ENCODE results near the gene PSMA6.
"Not testable (repeated sequence)": the region's sequence is repeated elsewhere in the genome, so short reads cannot be mapped to it uniquely, and the experiment has no call there.

PSMA6 gene

GRCh38 chr14:35340616-35341453, 48.7 kb downstream of the PSMA6 start:
- peak overlapping the region in 1 of 7 experiments; percentile 17 for H3K4me3 ChIP-seq

GRCh38 chr14:35341454-35341750, 49.2 kb downstream of the PSMA6 start:
- H3K4me3 ChIP-seq = peak overlapping the region in 1 of 7 experiments; percentile 17
- peak overlapping the region in 18 of 21 experiments; percentile 54 to 93 (median 86) for H3K27ac ChIP-seq

More at GRCh38 chr14:35340616-35341453, 48.7 kb downstream of the PSMA6 start:
- peak overlapping the region in 19 of 21 experiments; percentile 9 to 93 (median 86) for H3K27ac ChIP-seq

- peak overlapping the region in 2 of 7 experiments; percentile 1 to 17 for H3K4me3 ChIP-seq
- H3K27ac ChIP-seq = peak overlapping the region; percentile 39 to 93 (median 86)
Observed at GRCh38 chr14:35341751-35342488, 49.7 kb downstream of the PSMA6 start.

GRCh38 chr14:35342489-35343010, 50.4 kb downstream of the PSMA6 start:
- Histone ChIP-seq H3K4me3 (peak overlapping the region in 1 of 7 experiments; percentile 17), H3K27ac (peak overlapping the region; percentile 39 to 93 (median 86))

- H3K4me3 ChIP-seq = no peak overlapping the region
- H3K27ac ChIP-seq = peak overlapping the region in 3 of 21 experiments; percentile 17 to 20 (median 19)
Observed at GRCh38 chr14:35343702-35344101, 51.5 kb downstream of the PSMA6 start.

- H3K4me3 ChIP-seq = no peak overlapping the region
- peak overlapping the region in 2 of 21 experiments; percentile 17 to 19 for H3K27ac ChIP-seq
Observed at GRCh38 chr14:35344107-35344807, 52.1 kb downstream of the PSMA6 start.

- H3K27ac ChIP-seq = no peak overlapping the region
- H3K4me3 ChIP-seq = no peak overlapping the region
Observed at GRCh38 chr14:35346738-35347322, 54.6 kb downstream of the PSMA6 start.

GRCh38 chr14:35347323-35348043, 55.3 kb downstream of the PSMA6 start:
- Histone ChIP-seq H3K4me3 (no peak overlapping the region), H3K27ac (no peak overlapping the region)

GRCh38 chr14:35348044-35348380, 55.8 kb downstream of the PSMA6 start:
- not testable (repeated sequence) for H3K27ac ChIP-seq, H3K4me3 ChIP-seq

- no peak overlapping the region for H3K27ac ChIP-seq
- no peak overlapping the region for H3K4me3 ChIP-seq
Observed at GRCh38 chr14:35349496-35350365, 57.5 kb downstream of the PSMA6 start.

- Histone ChIP-seq H3K27ac (peak overlapping the region in 2 of 21 experiments; percentile 11 to 23), H3K4me3 (no peak overlapping the region)
Observed at GRCh38 chr14:35351497-35351896, 59.3 kb downstream of the PSMA6 start.

- H3K4me3 ChIP-seq = no peak overlapping the region
- H3K27ac ChIP-seq = peak overlapping the region in 4 of 21 experiments; percentile 3 to 40 (median 17)
Observed at GRCh38 chr14:35351897-35352273, 59.7 kb downstream of the PSMA6 start.

GRCh38 chr14:35352274-35353233, 60.4 kb downstream of the PSMA6 start:
- Histone ChIP-seq H3K4me3 (no peak overlapping the region), H3K27ac (peak overlapping the region in 6 of 21 experiments; percentile 3 to 67 (median 22))

- no peak overlapping the region for H3K4me3 ChIP-seq
- H3K27ac ChIP-seq = no peak overlapping the region
Observed at GRCh38 chr14:35353409-35354172, 61.4 kb downstream of the PSMA6 start.

- not testable (repeated sequence) for H3K27ac ChIP-seq
Observed at GRCh38 chr14:35355235-35355634, 63.1 kb downstream of the PSMA6 start.

More at GRCh38 chr14:35355235-35355634, 63.1 kb downstream of the PSMA6 start:
- not testable (repeated sequence) for H3K4me3 ChIP-seq
